Prostate gland (tissue), 2 donors: ENCODE measurements around the gene KMT2C.

Source experiments
- POLR2A ChIP-seq: fragments of 450-650 bp; IDR thresholded peaks from one replicate; pipeline ENCODE4 v1.6.1; 2016; ENCODE audit warnings: antibody characterized with exemption, mild to moderate bottlenecking
- POLR2AphosphoS5 ChIP-seq: sonication (generic); formaldehyde crosslinking; IDR thresholded peaks from one replicate; pipeline ENCODE4 v1.6.1; 2017; ENCODE audit warnings: antibody characterized with exemption
- TF ChIP-seq, protein P1 (sequence below), 4 experiments: fragments of 200-600 bp in 2 of 4; fragments of 450-650 bp in 2 of 4; sonication (generic) in 2 of 4; IDR thresholded peaks; 1 replicate in 3 of 4; 2 replicates in 1 of 4; pipeline ENCODE4 v1.5.1; 2016 to 2019; ENCODE audit warnings: antibody characterized with exemption in 4 of 4, mild to moderate bottlenecking in 2 of 4, moderate library complexity in 2 of 4

DNA sequence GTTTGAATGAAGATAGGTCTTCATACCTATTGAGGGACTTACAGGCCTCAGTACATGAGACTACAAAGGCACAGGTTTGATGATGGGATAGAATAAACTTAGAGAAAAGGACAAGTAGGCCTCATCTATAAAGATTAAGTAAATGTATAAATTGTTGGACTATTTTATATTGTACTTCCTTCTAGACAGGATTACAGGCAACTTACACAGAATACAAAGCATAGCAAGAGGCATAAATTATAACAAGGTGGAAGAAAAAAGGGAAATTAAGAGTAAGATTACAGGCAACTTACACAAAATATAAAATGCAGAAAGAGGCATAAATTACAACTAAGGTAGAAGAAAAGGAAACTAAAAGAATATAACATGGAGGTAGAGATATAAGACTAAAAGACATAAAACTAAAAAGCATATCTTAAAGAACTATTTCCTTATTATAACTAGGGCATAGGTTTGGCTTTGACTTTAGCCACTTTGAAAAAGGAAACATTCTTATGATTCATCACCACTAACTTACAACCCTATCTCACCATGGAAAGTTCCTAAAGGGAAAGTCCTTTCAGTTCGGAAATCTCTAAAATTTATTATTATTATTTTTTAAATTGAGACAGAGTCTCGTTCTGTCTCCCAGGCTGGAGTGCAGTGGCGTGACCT is 257.3 kb downstream of the KMT2C start:
- TF ChIP-seq, protein P1, sequence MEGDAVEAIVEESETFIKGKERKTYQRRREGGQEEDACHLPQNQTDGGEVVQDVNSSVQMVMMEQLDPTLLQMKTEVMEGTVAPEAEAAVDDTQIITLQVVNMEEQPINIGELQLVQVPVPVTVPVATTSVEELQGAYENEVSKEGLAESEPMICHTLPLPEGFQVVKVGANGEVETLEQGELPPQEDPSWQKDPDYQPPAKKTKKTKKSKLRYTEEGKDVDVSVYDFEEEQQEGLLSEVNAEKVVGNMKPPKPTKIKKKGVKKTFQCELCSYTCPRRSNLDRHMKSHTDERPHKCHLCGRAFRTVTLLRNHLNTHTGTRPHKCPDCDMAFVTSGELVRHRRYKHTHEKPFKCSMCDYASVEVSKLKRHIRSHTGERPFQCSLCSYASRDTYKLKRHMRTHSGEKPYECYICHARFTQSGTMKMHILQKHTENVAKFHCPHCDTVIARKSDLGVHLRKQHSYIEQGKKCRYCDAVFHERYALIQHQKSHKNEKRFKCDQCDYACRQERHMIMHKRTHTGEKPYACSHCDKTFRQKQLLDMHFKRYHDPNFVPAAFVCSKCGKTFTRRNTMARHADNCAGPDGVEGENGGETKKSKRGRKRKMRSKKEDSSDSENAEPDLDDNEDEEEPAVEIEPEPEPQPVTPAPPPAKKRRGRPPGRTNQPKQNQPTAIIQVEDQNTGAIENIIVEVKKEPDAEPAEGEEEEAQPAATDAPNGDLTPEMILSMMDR (IDR thresholded peaks at IDR 0.05), result no peak
- TF ChIP-seq POLR2A, result no peak
- TF ChIP-seq POLR2AphosphoS5, result no peak
